ENCODE results near the gene RIC8A. TPM values are rescaled to one million over a fixed set of nuclear protein-coding genes. Genes with fewer than 3 reads are reported as not detected.

The RIC8A gene
- total and polyA plus RNA-seq, 10 of the 15 experiments (the other 5 are each of a cell fraction or from before 2014, with no cell fraction given) = 10.4 to 157 (median 81.4) TPM

GRCh38 chr11:223884-224283, 16.4 kb downstream of the RIC8A start:
- ChIA-PET POLR2A (interaction anchor here (0.7 to 1.3 kb wide), 2 partner anchors 16 to 17 kb away, joined by 3 to 4 read pairs; partner anchors contain the start of gene BET1L), CTCF (no interaction called here), SMC1A (ENCODE audit: uncharacterized antibody, unreplicated experiment) (no interaction called here), RAD21 (ENCODE audit: unreplicated experiment) (no interaction called here)
- H3K4me2 ChIP-seq (ENCODE audit: control insufficient read depth, insufficient read depth) = no peak overlapping the region
- intact Hi-C loops (cut with micrococcal nuclease; ENCODE audit: unreplicated experiment) (no loop called here), in situ Hi-C loops (cut with MboI) (no loop called here)
- H3K36me3 ChIP-seq (ENCODE audit: control insufficient read depth in 2 of 2, insufficient read depth in 2 of 2, low read length in 1 of 2) = peaks cover 0 to 3% of the 10 kb centered on the region in 2 experiments; a peak in 2 of 4 replicates
- TF ChIP-seq SUPT20H (IDR thresholded peaks at IDR 0.05; ENCODE audit: borderline replicate concordance, control insufficient read depth, low read depth, low read length) (no peak), CBX3 (IDR thresholded peaks at IDR 0.05; ENCODE audit: borderline replicate concordance, low read depth) (no peak), STAT1 (conservative IDR thresholded peaks at IDR 0.05) (no peak), HSF1 (IDR thresholded peaks at IDR 0.05; ENCODE audit: low read depth, low read length) (no peak), IRF3 (IDR thresholded peaks at IDR 0.05) (no peak), EED (IDR thresholded peaks at IDR 0.05; ENCODE audit: low read depth) (no peak)
- H3K4me1 ChIP-seq (ENCODE audit: control insufficient read depth, insufficient read depth, low read length) = no peaks in the 10 kb centered on the region
- H4K20me1 ChIP-seq (ENCODE audit: control insufficient read depth, insufficient read depth) = no peaks in the 10 kb centered on the region
- H2AFZ ChIP-seq (ENCODE audit: control insufficient read depth, low read depth, low read length) = no peak overlapping the region
- H3K4me3 ChIP-seq = no peak overlapping the region
- FAIRE-seq = no peak
- WGBS (ENCODE audit: insufficient coverage, insufficient replicate concordance, low lambda C conversion rate, missing lambda C conversion rate) = 99% methylated on average over 7 of the region's 9 CpGs
- no peaks in the 10 kb centered on the region for H3K9me3 ChIP-seq (replicated peaks; ENCODE audit: control insufficient read depth, insufficient read depth, low read length)
- no peaks in the 10 kb centered on the region for H3K27me3 ChIP-seq (replicated peaks in 1 of 2; ENCODE audit: control insufficient read depth in 2 of 2, insufficient read depth in 2 of 2, low read length in 1 of 2)
- DNase-seq (ENCODE audit: low read depth, low spot score) = no peak
- H3K27ac ChIP-seq (ENCODE audit: control insufficient read depth, insufficient read depth) = no peak overlapping the region
- H3K9ac ChIP-seq (ENCODE audit: control insufficient read depth, insufficient read depth, low read length) = no peak overlapping the region
- no peak for ATAC-seq
- BruUV-seq (replicated peaks) = no TSS peak
- no peaks in the 10 kb centered on the region for H3K79me2 ChIP-seq (ENCODE audit: control insufficient read depth, insufficient read depth, low read length)
